SKM-1 treated with dmso at 0.1 percent for 144 hours (cell line): Measurements from ENCODE around the gene SLC25A25.
"Not testable (repeated sequence)": the region's sequence is repeated elsewhere in the genome, so short reads cannot be mapped to it uniquely, and the experiment has no call there.

Experiments used
- DNase-seq: peaks from one replicate; lab custom pipeline; 2025; ENCODE audit not compliant: unreplicated experiment; lab: John Stamatoyannopoulos, UW

SLC25A25 gene

GRCh38 chr9:128051932-128052709 is 15.9 kb upstream of the SLC25A25 start:
- no peak for DNase-seq

GRCh38 chr9:128053560-128053959 is 14.5 kb upstream of the SLC25A25 start:
- DNase-seq: peak; percentile 96

- no peak for DNase-seq
Observed at GRCh38 chr9:128054087-128054486, 13.9 kb upstream of the SLC25A25 start.

- no peak for DNase-seq
Observed at GRCh38 chr9:128055344-128056040, 12.5 kb upstream of the SLC25A25 start.

GRCh38 chr9:128056086-128056485 is 11.9 kb upstream of the SLC25A25 start:
- no peak for DNase-seq

GRCh38 chr9:128056887-128057723 is 10.9 kb upstream of the SLC25A25 start:
- no peak for DNase-seq

- no peak for DNase-seq
Observed at GRCh38 chr9:128057724-128058409, 10.2 kb upstream of the SLC25A25 start.

GRCh38 chr9:128059365-128059983 is 8.6 kb upstream of the SLC25A25 start:
- no peak for DNase-seq

- DNase-seq: no peak
Observed at GRCh38 chr9:128061275-128061960, 6.6 kb upstream of the SLC25A25 start.

- DNase-seq: no peak
Observed at GRCh38 chr9:128062279-128062678, 5.8 kb upstream of the SLC25A25 start.

- DNase-seq: no peak
Observed at GRCh38 chr9:128062846-128063831, 4.9 kb upstream of the SLC25A25 start.

GRCh38 chr9:128065907-128066712 is 1.9 kb upstream of the SLC25A25 start:
- DNase-seq: no peak

GRCh38 chr9:128066713-128067644 is 1.1 kb upstream of the SLC25A25 start, which contains the start of gene NAIF1:
Gene NAIF1, minus strand, starts transcription at chr9:128067320. Its CDS starts 219 bp downstream, at chr9:128067101.
- DNase-seq: peak; percentile 99

- no peak for DNase-seq
Observed at GRCh38 chr9:128068386-128069205, 564 bp downstream of the SLC25A25 start.

GRCh38 chr9:128070874-128071273 is 2.8 kb downstream of the SLC25A25 start:
- DNase-seq: no peak

- DNase-seq: not testable (repeated sequence)
Observed at GRCh38 chr9:128071475-128071874, 3.4 kb downstream of the SLC25A25 start.
